HEK293 (cell line): ENCODE measurements around the gene RIPOR3.

Experiments
- IKZF3 ChIP-seq: fragments of 450-650 bp; IDR thresholded peaks from 2 replicates; pipeline ENCODE4 v1.5.0; 2018; ENCODE audit warnings: missing biosample characterization, mild to moderate bottlenecking, missing genetic modification characterization, moderate library complexity
- KLF10 ChIP-seq: fragments of 450-650 bp; IDR thresholded peaks from 2 replicates; pipeline ENCODE4 v1.5.1; 2018; ENCODE audit warnings: missing biosample characterization, mild to moderate bottlenecking, missing genetic modification characterization
- KLF7 ChIP-seq: fragments of 450-650 bp; formaldehyde crosslinking; IDR thresholded peaks from 2 replicates; pipeline ENCODE4 v1.5.1; 2016; ENCODE audit warnings: missing biosample characterization, missing genetic modification characterization, borderline replicate concordance
- KLF9 ChIP-seq: fragments of 450-650 bp; formaldehyde crosslinking; IDR thresholded peaks from 2 replicates; pipeline ENCODE4 v1.5.1; 2016; ENCODE audit warnings: missing biosample characterization, missing genetic modification characterization, low read depth
- MEIS1 ChIP-seq: sonication (generic); formaldehyde crosslinking; IDR thresholded peaks from 2 replicates; pipeline ENCODE4 v1.8.1; 2022; ENCODE audit warnings: missing genetic modification reagents, mild to moderate bottlenecking, borderline replicate concordance
- REPIN1 ChIP-seq: fragments of 450-650 bp; formaldehyde crosslinking; IDR thresholded peaks from 2 replicates; pipeline ENCODE4 v1.5.1; 2017; ENCODE audit warnings: missing biosample characterization, missing genetic modification characterization, low read depth
- TCF7L2 ChIP-seq: IDR thresholded peaks from 2 replicates; pipeline ENCODE4 v1.6.1; 2011; ENCODE audit warnings: low read depth, mild to moderate bottlenecking, inconsistent platforms, low read length, moderate library complexity, borderline replicate concordance
- TRIM28 ChIP-seq: IDR thresholded peaks from 2 replicates; pipeline ENCODE4 v1.6.1; 2011; ENCODE audit warnings: low read length, control low read depth, borderline replicate concordance
- ZBTB1 ChIP-seq: fragments of 450-650 bp; formaldehyde crosslinking; IDR thresholded peaks from 2 replicates; pipeline ENCODE4 v1.5.1; 2016; ENCODE audit warnings: missing biosample characterization, missing genetic modification characterization
- ZEB2 ChIP-seq: fragments of 450-650 bp; formaldehyde crosslinking; IDR thresholded peaks from 2 replicates; pipeline ENCODE4 v1.5.1; 2016; ENCODE audit warnings: missing biosample characterization, missing genetic modification characterization
- ZFHX2 ChIP-seq: fragments of 450-650 bp; formaldehyde crosslinking; conservative IDR thresholded peaks from 2 replicates; pipeline ENCODE4 v1.5.1; 2016; ENCODE audit warnings: missing biosample characterization, missing genetic modification characterization
- ZFP69B ChIP-seq: fragments of 450-650 bp; formaldehyde crosslinking; IDR thresholded peaks from 2 replicates; pipeline ENCODE4 v1.5.1; 2016; ENCODE audit warnings: missing biosample characterization, missing genetic modification characterization
- ZNF184 ChIP-seq: fragments of 450-650 bp; IDR thresholded peaks from 2 replicates; pipeline ENCODE4 v1.5.1; 2018; ENCODE audit warnings: missing biosample characterization, mild to moderate bottlenecking, missing genetic modification characterization
- ZNF2 ChIP-seq: fragments of 450-650 bp; formaldehyde crosslinking; IDR thresholded peaks from 2 replicates; pipeline ENCODE4 v1.5.1; 2016; ENCODE audit warnings: missing biosample characterization, missing genetic modification characterization
- ZNF202 ChIP-seq: fragments of 450-650 bp; formaldehyde crosslinking; IDR thresholded peaks from 2 replicates; pipeline ENCODE4 v1.5.1; 2016; ENCODE audit warnings: missing biosample characterization, missing genetic modification characterization, borderline replicate concordance
- ZNF239 ChIP-seq: fragments of 450-650 bp; formaldehyde crosslinking; IDR thresholded peaks from 2 replicates; pipeline ENCODE4 v1.5.1; 2016; ENCODE audit warnings: missing biosample characterization, missing genetic modification characterization
- ZNF37A ChIP-seq: fragments of 450-650 bp; IDR thresholded peaks from 2 replicates; pipeline ENCODE4 v1.5.1; 2018; ENCODE audit warnings: missing biosample characterization, missing genetic modification characterization
- ZNF561 ChIP-seq: fragments of 450-650 bp; IDR thresholded peaks from 2 replicates; pipeline ENCODE4 v1.5.1; 2018; ENCODE audit warnings: missing biosample characterization, missing genetic modification characterization, borderline replicate concordance
- ZNF623 ChIP-seq: fragments of 450-650 bp; formaldehyde crosslinking; IDR thresholded peaks from 2 replicates; pipeline ENCODE4 v1.5.1; 2016; ENCODE audit warnings: missing biosample characterization, missing genetic modification characterization
- ZNF629 ChIP-seq: fragments of 450-650 bp; formaldehyde crosslinking; IDR thresholded peaks from 2 replicates; pipeline ENCODE4 v1.5.1; 2017; ENCODE audit warnings: missing biosample characterization, missing genetic modification characterization
- ZSCAN23 ChIP-seq: fragments of 450-650 bp; formaldehyde crosslinking; IDR thresholded peaks from 2 replicates; pipeline ENCODE4 v1.5.1; 2016; ENCODE audit warnings: missing biosample characterization, missing genetic modification characterization
- TF ChIP-seq, protein P1 (sequence below): fragments of 450-650 bp; formaldehyde crosslinking; IDR thresholded peaks from 2 replicates; pipeline ENCODE4 v1.5.1; 2016; ENCODE audit warnings: missing biosample characterization, missing genetic modification characterization
- TF ChIP-seq, protein P2 (sequence below): fragments of 450-650 bp; formaldehyde crosslinking; IDR thresholded peaks from 2 replicates; pipeline ENCODE4 v1.5.1; 2017; ENCODE audit warnings: missing biosample characterization, missing genetic modification characterization
- TF ChIP-seq, protein P3 (sequence below): fragments of 450-650 bp; formaldehyde crosslinking; IDR thresholded peaks from 2 replicates; pipeline ENCODE4 v1.5.1; 2016; ENCODE audit warnings: missing biosample characterization, missing genetic modification characterization
- TF ChIP-seq, protein P4 (sequence below): fragments of 450-650 bp; formaldehyde crosslinking; conservative IDR thresholded peaks from 2 replicates; pipeline ENCODE4 v1.5.1; 2016; ENCODE audit warnings: low read depth, missing biosample characterization, missing genetic modification characterization
- TF ChIP-seq, protein P5 (sequence below): fragments of 450-650 bp; formaldehyde crosslinking; IDR thresholded peaks from 2 replicates; pipeline ENCODE4 v1.5.1; 2016; ENCODE audit warnings: missing biosample characterization, missing genetic modification characterization

Gene RIPOR3

DNA sequence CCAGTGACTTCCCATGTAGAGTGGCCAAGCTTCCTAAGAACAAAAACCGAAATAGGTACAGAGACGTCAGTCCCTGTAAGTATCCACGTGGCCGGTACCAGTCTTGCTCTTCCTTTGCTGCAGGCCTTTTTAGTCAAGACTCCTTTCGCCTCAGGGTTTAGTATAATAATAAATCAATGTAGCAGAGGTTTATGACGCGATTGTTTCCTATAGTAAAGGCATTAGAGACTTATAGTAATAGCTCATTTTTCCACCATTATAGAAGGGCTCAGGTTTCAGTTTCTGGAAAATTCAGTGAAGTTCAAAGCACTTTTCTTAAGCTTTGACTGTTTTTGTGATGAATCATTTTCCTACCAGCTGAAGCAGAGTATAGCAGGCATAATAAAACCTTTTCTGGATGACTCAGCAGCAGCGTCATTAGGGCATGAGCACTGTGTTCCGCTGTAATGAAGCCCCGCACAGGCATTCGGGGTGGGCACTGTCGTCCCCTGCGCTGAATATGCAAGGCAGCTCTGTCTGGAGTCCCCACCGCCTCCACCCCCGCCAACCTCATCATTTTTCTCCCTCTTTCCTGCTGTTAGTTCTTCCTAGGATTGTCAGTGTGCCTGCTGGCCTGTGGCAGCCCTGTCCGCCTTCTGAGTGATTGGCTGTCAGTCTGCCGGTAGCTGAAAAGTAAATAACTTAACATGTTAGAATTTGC lies 129.8 kb downstream of the RIPOR3 start (continued):
- TF ChIP-seq, protein P1, sequence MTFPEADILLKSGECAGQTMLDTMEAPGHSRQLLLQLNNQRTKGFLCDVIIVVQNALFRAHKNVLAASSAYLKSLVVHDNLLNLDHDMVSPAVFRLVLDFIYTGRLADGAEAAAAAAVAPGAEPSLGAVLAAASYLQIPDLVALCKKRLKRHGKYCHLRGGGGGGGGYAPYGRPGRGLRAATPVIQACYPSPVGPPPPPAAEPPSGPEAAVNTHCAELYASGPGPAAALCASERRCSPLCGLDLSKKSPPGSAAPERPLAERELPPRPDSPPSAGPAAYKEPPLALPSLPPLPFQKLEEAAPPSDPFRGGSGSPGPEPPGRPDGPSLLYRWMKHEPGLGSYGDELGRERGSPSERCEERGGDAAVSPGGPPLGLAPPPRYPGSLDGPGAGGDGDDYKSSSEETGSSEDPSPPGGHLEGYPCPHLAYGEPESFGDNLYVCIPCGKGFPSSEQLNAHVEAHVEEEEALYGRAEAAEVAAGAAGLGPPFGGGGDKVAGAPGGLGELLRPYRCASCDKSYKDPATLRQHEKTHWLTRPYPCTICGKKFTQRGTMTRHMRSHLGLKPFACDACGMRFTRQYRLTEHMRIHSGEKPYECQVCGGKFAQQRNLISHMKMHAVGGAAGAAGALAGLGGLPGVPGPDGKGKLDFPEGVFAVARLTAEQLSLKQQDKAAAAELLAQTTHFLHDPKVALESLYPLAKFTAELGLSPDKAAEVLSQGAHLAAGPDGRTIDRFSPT: peak; percentile 93
- TF ChIP-seq TRIM28: peak; percentile 41; the same call in 1 of the 2 replicates
- 0 out of 2 replicates have a peak, but pooled peaks have one; percentile 21 for TF ChIP-seq KLF10 (tag by site-specific recombination)
- no peak for TF ChIP-seq KLF9 (tag by site-specific recombination)
- TF ChIP-seq ZEB2 (tag by site-specific recombination): peak; percentile 78; the same call in 1 of the 2 replicates
- TF ChIP-seq ZSCAN23 (tag by site-specific recombination): no peak
- TF ChIP-seq ZFP69B (tag by site-specific recombination): 0 out of 2 replicates have a peak, but pooled peaks have one; percentile 30
- 0 out of 2 replicates have a peak, but pooled peaks have one; percentile 20 for TF ChIP-seq ZNF184
- TF ChIP-seq, protein P2, sequence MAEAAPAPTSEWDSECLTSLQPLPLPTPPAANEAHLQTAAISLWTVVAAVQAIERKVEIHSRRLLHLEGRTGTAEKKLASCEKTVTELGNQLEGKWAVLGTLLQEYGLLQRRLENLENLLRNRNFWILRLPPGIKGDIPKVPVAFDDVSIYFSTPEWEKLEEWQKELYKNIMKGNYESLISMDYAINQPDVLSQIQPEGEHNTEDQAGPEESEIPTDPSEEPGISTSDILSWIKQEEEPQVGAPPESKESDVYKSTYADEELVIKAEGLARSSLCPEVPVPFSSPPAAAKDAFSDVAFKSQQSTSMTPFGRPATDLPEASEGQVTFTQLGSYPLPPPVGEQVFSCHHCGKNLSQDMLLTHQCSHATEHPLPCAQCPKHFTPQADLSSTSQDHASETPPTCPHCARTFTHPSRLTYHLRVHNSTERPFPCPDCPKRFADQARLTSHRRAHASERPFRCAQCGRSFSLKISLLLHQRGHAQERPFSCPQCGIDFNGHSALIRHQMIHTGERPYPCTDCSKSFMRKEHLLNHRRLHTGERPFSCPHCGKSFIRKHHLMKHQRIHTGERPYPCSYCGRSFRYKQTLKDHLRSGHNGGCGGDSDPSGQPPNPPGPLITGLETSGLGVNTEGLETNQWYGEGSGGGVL (tag by site-specific recombination): no peak
- TF ChIP-seq MEIS1 (CRISPR knock-in tag): no peak
- TF ChIP-seq ZNF2 (tag by site-specific recombination): no peak
- TF ChIP-seq, protein P3, sequence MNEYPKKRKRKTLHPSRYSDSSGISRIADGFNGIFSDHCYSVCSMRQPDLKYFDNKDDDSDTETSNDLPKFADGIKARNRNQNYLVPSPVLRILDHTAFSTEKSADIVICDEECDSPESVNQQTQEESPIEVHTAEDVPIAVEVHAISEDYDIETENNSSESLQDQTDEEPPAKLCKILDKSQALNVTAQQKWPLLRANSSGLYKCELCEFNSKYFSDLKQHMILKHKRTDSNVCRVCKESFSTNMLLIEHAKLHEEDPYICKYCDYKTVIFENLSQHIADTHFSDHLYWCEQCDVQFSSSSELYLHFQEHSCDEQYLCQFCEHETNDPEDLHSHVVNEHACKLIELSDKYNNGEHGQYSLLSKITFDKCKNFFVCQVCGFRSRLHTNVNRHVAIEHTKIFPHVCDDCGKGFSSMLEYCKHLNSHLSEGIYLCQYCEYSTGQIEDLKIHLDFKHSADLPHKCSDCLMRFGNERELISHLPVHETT (tag by site-specific recombination): peak; percentile 50; the same call in 1 of the 2 replicates
- no peak for TF ChIP-seq ZNF623 (tag by site-specific recombination)
- TF ChIP-seq ZNF239 (tag by site-specific recombination): no peak
- TF ChIP-seq ZNF202 (tag by site-specific recombination): no peak
- no peak for TF ChIP-seq KLF7 (tag by site-specific recombination)
- TF ChIP-seq ZNF37A (tag by site-specific recombination): no peak
- TF ChIP-seq REPIN1 (tag by site-specific recombination): no peak
- TF ChIP-seq IKZF3 (tag by site-specific recombination): peak; percentile 49; the same call in 1 of the 2 replicates
- TF ChIP-seq ZFHX2: 0 out of 2 replicates have a peak, but pooled peaks have one; percentile 19
- TF ChIP-seq TCF7L2: peak; percentile 70
- TF ChIP-seq, protein P4, sequence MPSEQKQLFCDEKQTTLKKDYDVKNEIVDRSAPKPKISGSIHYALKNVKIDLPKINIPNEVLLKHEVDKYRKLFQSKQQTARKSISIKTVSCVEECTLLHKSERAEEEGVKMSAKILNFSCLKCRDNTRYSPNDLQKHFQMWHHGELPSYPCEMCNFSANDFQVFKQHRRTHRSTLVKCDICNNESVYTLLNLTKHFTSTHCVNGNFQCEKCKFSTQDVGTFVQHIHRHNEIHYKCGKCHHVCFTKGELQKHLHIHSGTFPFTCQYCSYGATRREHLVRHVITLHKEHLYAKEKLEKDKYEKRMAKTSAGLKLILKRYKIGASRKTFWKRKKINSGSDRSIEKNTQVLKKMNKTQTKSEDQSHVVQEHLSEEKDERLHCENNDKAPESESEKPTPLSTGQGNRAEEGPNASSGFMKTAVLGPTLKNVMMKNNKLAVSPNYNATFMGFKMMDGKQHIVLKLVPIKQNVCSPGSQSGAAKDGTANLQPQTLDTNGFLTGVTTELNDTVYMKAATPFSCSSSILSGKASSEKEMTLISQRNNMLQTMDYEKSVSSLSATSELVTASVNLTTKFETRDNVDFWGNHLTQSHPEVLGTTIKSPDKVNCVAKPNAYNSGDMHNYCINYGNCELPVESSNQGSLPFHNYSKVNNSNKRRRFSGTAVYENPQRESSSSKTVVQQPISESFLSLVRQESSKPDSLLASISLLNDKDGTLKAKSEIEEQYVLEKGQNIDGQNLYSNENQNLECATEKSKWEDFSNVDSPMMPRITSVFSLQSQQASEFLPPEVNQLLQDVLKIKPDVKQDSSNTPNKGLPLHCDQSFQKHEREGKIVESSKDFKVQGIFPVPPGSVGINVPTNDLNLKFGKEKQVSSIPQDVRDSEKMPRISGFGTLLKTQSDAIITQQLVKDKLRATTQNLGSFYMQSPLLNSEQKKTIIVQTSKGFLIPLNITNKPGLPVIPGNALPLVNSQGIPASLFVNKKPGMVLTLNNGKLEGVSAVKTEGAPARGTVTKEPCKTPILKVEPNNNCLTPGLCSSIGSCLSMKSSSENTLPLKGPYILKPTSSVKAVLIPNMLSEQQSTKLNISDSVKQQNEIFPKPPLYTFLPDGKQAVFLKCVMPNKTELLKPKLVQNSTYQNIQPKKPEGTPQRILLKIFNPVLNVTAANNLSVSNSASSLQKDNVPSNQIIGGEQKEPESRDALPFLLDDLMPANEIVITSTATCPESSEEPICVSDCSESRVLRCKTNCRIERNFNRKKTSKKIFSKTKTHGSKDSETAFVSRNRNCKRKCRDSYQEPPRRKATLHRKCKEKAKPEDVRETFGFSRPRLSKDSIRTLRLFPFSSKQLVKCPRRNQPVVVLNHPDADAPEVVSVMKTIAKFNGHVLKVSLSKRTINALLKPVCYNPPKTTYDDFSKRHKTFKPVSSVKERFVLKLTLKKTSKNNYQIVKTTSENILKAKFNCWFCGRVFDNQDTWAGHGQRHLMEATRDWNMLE (tag by site-specific recombination): no peak
- TF ChIP-seq, protein P5, sequence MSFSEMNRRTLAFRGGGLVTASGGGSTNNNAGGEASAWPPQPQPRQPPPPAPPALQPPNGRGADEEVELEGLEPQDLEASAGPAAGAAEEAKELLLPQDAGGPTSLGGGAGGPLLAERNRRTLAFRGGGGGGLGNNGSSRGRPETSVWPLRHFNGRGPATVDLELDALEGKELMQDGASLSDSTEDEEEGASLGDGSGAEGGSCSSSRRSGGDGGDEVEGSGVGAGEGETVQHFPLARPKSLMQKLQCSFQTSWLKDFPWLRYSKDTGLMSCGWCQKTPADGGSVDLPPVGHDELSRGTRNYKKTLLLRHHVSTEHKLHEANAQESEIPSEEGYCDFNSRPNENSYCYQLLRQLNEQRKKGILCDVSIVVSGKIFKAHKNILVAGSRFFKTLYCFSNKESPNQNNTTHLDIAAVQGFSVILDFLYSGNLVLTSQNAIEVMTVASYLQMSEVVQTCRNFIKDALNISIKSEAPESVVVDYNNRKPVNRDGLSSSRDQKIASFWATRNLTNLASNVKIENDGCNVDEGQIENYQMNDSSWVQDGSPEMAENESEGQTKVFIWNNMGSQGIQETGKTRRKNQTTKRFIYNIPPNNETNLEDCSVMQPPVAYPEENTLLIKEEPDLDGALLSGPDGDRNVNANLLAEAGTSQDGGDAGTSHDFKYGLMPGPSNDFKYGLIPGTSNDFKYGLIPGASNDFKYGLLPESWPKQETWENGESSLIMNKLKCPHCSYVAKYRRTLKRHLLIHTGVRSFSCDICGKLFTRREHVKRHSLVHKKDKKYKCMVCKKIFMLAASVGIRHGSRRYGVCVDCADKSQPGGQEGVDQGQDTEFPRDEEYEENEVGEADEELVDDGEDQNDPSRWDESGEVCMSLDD: no peak
- TF ChIP-seq ZNF629 (tag by site-specific recombination): peak; percentile 89
- TF ChIP-seq ZNF561: no peak
- peak; percentile 68; the same call in 1 of the 2 replicates for TF ChIP-seq ZBTB1
